ENCODE results near the gene LPP.
A peak's percentile ranks its signal among the peaks of the same experiment; 100 is the strongest.

LPP gene

DNA sequence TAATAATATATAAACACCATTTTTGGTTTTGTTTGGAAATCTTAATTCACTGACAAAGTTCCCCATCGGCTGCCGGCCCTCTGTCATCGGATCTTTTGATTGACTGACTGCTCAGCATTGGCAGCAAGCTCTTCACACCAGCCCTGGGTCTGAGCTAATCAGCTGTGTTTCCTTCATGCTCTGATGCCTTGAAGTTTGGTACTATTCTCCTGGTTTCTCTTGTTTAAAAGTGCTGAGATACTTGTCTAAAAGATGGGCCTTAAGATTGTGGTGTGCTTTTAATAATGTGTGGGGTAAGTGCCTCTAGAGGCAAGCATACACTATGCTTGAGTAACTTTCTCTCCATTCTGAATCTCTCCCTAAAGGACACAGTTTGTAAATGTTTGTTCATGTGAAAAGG is 602.3 kb downstream of the LPP start:
- Histone ChIP-seq H3K9ac (ENCODE audit: low read length) (no peak overlapping the region), H3K4me3 (ENCODE audit: low read length) (no peak overlapping the region), H3K36me3 (ENCODE audit: control insufficient read depth, insufficient read depth, low read length, severe bottlenecking) (peaks cover 9% of the 10 kb centered on the region), H3K27me3 (replicated peaks; ENCODE audit: control insufficient read depth, insufficient read depth, low read length) (no peaks in the 10 kb centered on the region), H3K9me3 (ENCODE audit: control insufficient read depth, low read length) (no peaks in the 10 kb centered on the region), H3K4me1 (ENCODE audit: control insufficient read depth, insufficient read depth, low read length) (no peaks in the 10 kb centered on the region)
- DNase-seq (ENCODE audit: low read depth): no peak

DNA sequence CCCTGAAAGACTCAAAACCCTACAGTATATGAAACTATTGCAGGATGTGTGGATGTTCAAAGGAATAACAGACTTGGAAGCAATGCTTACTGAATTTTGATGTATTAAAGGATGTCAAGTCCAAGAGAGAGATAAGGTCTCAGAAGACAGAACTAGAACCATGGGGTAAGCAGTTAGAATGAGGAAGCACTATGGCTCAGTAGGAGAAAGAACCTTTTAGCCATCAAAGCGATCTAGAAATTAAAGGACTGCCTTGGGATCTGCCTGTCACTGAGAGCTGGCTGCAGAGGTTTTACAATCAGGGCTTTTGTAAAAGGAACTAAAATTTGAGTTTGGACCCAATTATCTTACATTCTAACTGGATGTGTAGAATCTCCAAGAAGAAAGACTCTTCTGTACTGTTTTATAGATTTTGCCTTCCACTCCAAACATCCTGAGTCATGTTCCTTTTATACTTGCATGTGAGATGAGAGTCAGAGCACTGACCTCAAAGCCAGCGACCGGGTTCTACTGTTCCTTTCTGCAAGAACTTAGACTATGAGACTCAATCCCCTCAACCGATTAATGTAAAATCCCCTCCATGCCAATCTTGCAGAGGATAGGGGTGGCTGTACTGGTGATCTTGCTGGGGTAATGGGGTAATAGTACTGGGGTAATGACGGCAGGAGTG is 605.5 kb downstream of the LPP start:
- H3K27me3 ChIP-seq (replicated peaks; ENCODE audit: control insufficient read depth, insufficient read depth, low read length): no peaks in the 10 kb centered on the region
- no peaks in the 10 kb centered on the region for H3K9me3 ChIP-seq (ENCODE audit: control insufficient read depth, low read length)
- peaks cover 9% of the 10 kb centered on the region for H3K36me3 ChIP-seq (ENCODE audit: control insufficient read depth, insufficient read depth, low read length, severe bottlenecking)
- H3K9ac ChIP-seq (ENCODE audit: low read length): no peak overlapping the region
- no peak overlapping the region for H3K4me3 ChIP-seq (ENCODE audit: low read length)
- H3K4me1 ChIP-seq (ENCODE audit: control insufficient read depth, insufficient read depth, low read length): no peaks in the 10 kb centered on the region
- DNase-seq (ENCODE audit: low read depth): no peak

DNA sequence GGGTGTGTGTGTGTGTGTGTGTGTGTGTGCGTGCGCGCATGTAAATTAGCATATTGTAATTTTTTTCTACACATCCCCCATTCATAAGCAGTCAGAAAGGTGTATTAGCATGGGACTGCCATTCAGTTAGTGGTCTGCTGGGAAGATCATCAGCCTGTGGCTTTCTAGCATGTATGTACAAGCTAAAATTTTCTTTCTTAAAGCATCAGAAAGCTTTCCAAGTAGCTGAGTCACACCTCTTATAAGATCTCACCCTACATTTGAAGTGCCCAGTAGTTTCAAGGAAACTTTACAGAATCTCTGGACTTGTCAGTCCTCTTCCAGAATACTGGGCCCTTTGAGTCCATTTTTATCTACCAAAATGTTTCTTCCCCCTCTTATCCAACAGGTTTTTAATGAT is 606.5 kb downstream of the LPP start:
- Histone ChIP-seq H3K4me3 (ENCODE audit: low read length) (no peak overlapping the region), H3K9ac (ENCODE audit: low read length) (no peak overlapping the region), H3K36me3 (ENCODE audit: control insufficient read depth, insufficient read depth, low read length, severe bottlenecking) (peaks cover 9% of the 10 kb centered on the region), H3K4me1 (ENCODE audit: control insufficient read depth, insufficient read depth, low read length) (peaks cover 9% of the 10 kb centered on the region), H3K9me3 (ENCODE audit: control insufficient read depth, low read length) (no peaks in the 10 kb centered on the region), H3K27me3 (replicated peaks; ENCODE audit: control insufficient read depth, insufficient read depth, low read length) (no peaks in the 10 kb centered on the region)
- DNase-seq (ENCODE audit: low read depth): peak; percentile 19

DNA sequence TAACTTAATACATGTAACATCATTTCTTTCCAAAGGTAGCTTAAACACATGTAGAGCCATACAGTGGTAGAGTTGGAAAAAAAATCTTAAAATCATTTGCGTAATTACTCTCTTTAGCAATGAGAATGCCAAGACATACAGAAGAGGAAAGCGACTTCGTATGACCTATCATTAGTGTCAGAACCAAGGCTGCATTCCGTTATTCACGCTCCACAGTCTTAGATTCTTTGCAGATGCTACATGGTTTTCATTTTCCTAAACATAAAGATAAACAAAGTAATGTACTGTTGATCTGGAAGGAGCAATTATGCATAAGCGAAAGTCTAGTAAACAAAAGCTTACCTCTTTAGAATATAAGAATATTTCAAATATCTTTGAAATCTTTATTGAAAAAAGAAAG is 607.5 kb downstream of the LPP start:
- peaks cover 12% of the 10 kb centered on the region for H3K4me1 ChIP-seq (ENCODE audit: control insufficient read depth, insufficient read depth, low read length)
- H3K36me3 ChIP-seq (ENCODE audit: control insufficient read depth, insufficient read depth, low read length, severe bottlenecking): peaks cover 9% of the 10 kb centered on the region
- H3K4me3 ChIP-seq (ENCODE audit: low read length): no peak overlapping the region
- no peaks in the 10 kb centered on the region for H3K9me3 ChIP-seq (ENCODE audit: control insufficient read depth, low read length)
- no peak for DNase-seq (ENCODE audit: low read depth)
- H3K27me3 ChIP-seq (replicated peaks; ENCODE audit: control insufficient read depth, insufficient read depth, low read length): no peaks in the 10 kb centered on the region
- no peak overlapping the region for H3K9ac ChIP-seq (ENCODE audit: low read length)

DNA sequence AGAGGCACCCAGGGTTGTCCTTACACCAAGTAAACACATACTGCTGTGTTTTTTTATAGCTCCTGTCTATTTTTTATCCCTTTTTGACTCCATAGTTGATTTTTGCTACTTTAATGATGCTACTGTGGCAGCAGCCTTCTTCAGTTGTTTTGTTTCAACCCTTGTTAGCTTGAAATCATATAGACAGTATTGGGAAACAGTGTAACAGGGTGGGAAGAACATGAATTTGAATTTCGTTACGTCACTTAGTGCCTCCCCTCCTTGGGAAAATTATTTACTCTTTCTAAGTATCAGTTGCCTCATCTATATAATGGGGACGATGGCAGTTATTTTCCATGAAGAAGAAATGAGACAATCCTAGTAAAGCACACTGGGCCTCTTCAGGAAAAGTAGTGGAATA is 608.0 kb downstream of the LPP start:
- H3K4me3 ChIP-seq (ENCODE audit: low read length): no peak overlapping the region
- no peaks in the 10 kb centered on the region for H3K9me3 ChIP-seq (ENCODE audit: control insufficient read depth, low read length)
- H3K27me3 ChIP-seq (replicated peaks; ENCODE audit: control insufficient read depth, insufficient read depth, low read length): no peaks in the 10 kb centered on the region
- H3K36me3 ChIP-seq (ENCODE audit: control insufficient read depth, insufficient read depth, low read length, severe bottlenecking): peaks cover 9% of the 10 kb centered on the region
- H3K4me1 ChIP-seq (ENCODE audit: control insufficient read depth, insufficient read depth, low read length): peaks cover 12% of the 10 kb centered on the region
- no peak overlapping the region for H3K9ac ChIP-seq (ENCODE audit: low read length)
- no peak for DNase-seq (ENCODE audit: low read depth)

DNA sequence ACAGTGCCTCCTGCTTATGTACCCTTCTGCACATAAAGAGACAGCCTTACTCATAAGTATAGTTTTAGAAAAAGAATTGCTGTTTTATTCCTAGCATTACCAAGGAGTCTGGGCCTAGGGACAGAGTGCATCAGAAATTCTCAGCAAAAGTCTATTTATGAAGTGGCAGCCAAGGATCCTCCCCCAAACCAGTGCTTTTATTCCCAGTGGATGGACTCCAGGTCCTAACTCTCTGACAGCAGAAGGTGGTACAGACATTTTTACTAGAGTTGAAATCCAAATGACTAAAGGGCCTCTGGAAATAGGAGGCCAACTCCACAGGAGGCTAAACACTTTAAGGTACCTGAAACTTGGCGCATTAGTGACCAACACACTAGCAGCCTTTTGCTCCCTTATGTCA is 610.7 kb downstream of the LPP start:
- no peak overlapping the region for H3K4me3 ChIP-seq (ENCODE audit: low read length)
- DNase-seq (ENCODE audit: low read depth): no peak
- peaks cover 9% of the 10 kb centered on the region for H3K36me3 ChIP-seq (ENCODE audit: control insufficient read depth, insufficient read depth, low read length, severe bottlenecking)
- no peaks in the 10 kb centered on the region for H3K9me3 ChIP-seq (ENCODE audit: control insufficient read depth, low read length)
- H3K27me3 ChIP-seq (replicated peaks; ENCODE audit: control insufficient read depth, insufficient read depth, low read length): no peaks in the 10 kb centered on the region
- H3K9ac ChIP-seq (ENCODE audit: low read length): no peak overlapping the region
- peaks cover 12% of the 10 kb centered on the region for H3K4me1 ChIP-seq (ENCODE audit: control insufficient read depth, insufficient read depth, low read length)

DNA sequence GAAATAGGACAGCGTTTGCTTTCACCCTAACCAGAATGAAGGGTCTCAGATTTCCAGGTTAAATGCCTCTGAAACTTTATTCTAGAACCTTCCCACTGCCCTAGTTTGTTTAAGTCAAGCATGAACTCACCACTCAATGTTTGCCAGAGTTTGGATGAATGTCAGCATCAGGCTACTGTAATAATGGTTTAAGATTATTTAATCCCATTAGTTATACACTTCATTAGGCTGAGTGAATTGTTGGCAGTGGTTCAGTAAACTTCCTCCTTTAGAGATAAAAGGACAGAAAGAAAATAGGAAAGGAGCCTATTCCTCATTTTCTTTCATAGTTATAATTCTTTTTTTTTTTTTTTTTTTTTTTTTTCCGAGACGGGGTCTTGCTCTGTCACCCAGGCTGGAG is 615.9 kb downstream of the LPP start:
- no peak for DNase-seq (ENCODE audit: low read depth)
- Histone ChIP-seq H3K9me3 (ENCODE audit: control insufficient read depth, low read length) (no peaks in the 10 kb centered on the region), H3K36me3 (ENCODE audit: control insufficient read depth, insufficient read depth, low read length, severe bottlenecking) (no peaks in the 10 kb centered on the region), H3K4me3 (ENCODE audit: low read length) (no peak overlapping the region), H3K4me1 (ENCODE audit: control insufficient read depth, insufficient read depth, low read length) (peaks cover 8% of the 10 kb centered on the region), H3K9ac (ENCODE audit: low read length) (no peak overlapping the region), H3K27me3 (replicated peaks; ENCODE audit: control insufficient read depth, insufficient read depth, low read length) (no peaks in the 10 kb centered on the region)

DNA sequence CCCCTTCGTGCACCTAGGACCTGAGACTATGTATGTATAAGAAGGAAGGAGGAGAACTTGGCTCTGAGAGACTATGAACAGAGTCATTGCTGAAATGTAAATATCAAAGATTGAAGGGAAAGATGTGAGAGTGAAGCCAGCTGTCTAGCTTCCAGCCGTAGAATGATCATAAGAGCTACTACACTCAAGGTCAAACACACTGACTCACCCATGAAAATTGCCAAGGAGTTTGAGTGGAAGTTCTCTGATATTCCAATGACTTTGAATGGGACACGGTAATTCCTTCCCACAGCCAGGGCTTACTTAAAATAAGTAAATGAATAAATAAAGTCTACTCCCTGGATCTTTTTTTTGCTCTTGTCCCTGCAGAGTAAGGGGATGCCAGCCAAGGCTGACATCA is 618.9 kb downstream of the LPP start:
- no peaks in the 10 kb centered on the region for H3K9me3 ChIP-seq (ENCODE audit: control insufficient read depth, low read length)
- no peak overlapping the region for H3K4me3 ChIP-seq (ENCODE audit: low read length)
- no peaks in the 10 kb centered on the region for H3K27me3 ChIP-seq (replicated peaks; ENCODE audit: control insufficient read depth, insufficient read depth, low read length)
- no peak overlapping the region for H3K9ac ChIP-seq (ENCODE audit: low read length)
- H3K36me3 ChIP-seq (ENCODE audit: control insufficient read depth, insufficient read depth, low read length, severe bottlenecking): no peaks in the 10 kb centered on the region
- peaks cover 7% of the 10 kb centered on the region for H3K4me1 ChIP-seq (ENCODE audit: control insufficient read depth, insufficient read depth, low read length)
- DNase-seq (ENCODE audit: low read depth): peak; percentile 74

DNA sequence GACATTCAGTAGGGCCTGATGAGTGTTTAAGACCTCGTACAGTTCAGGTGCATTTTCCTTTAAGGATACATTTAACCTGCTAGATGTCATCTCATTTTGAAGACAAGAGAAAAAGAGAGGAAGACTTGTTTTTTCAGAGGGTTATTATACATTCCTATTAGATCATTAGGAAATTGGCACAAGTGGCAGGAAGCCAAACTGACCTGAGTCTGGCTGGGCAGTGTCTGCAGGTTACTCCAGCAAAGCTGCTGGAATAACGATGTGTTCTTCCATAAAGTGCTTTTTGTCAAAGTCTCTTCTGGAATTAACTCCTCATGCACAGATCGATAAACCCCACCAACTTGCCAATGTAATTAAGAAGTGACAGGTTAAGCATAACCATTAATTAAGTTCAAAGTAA is 621.5 kb downstream of the LPP start:
- H3K27me3 ChIP-seq (replicated peaks; ENCODE audit: control insufficient read depth, insufficient read depth, low read length): no peaks in the 10 kb centered on the region
- H3K9me3 ChIP-seq (ENCODE audit: control insufficient read depth, low read length): no peaks in the 10 kb centered on the region
- peaks cover 28% of the 10 kb centered on the region for H3K4me1 ChIP-seq (ENCODE audit: control insufficient read depth, insufficient read depth, low read length)
- no peak overlapping the region for H3K9ac ChIP-seq (ENCODE audit: low read length)
- H3K4me3 ChIP-seq (ENCODE audit: low read length): no peak overlapping the region
- no peaks in the 10 kb centered on the region for H3K36me3 ChIP-seq (ENCODE audit: control insufficient read depth, insufficient read depth, low read length, severe bottlenecking)
- no peak for DNase-seq (ENCODE audit: low read depth)

DNA sequence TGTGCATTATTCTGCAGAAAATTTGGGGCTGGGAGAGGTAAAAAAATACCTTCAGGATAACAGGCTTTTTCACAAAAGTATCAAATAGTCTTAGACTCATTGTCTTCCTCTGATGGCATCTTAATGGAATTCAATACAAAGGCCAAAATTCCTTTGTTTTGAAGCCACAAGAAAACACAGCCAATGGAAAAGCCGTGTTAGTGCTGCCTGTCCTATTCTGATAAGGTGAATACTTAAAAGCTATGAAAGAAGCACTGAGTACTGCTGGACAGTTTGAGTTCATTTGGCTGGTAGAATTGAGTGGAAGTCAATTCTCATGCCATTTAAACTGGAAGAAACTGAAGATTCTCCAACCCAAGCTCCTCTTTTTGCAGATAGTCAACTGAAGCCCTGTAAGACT is 622.5 kb downstream of the LPP start:
- Histone ChIP-seq H3K4me1 (ENCODE audit: control insufficient read depth, insufficient read depth, low read length) (peaks cover 38% of the 10 kb centered on the region), H3K4me3 (ENCODE audit: low read length) (no peak overlapping the region), H3K27me3 (replicated peaks; ENCODE audit: control insufficient read depth, insufficient read depth, low read length) (no peaks in the 10 kb centered on the region), H3K9ac (ENCODE audit: low read length) (no peak overlapping the region), H3K36me3 (ENCODE audit: control insufficient read depth, insufficient read depth, low read length, severe bottlenecking) (no peaks in the 10 kb centered on the region), H3K9me3 (ENCODE audit: control insufficient read depth, low read length) (no peaks in the 10 kb centered on the region)
- peak; percentile 42 for DNase-seq (ENCODE audit: low read depth)

DNA sequence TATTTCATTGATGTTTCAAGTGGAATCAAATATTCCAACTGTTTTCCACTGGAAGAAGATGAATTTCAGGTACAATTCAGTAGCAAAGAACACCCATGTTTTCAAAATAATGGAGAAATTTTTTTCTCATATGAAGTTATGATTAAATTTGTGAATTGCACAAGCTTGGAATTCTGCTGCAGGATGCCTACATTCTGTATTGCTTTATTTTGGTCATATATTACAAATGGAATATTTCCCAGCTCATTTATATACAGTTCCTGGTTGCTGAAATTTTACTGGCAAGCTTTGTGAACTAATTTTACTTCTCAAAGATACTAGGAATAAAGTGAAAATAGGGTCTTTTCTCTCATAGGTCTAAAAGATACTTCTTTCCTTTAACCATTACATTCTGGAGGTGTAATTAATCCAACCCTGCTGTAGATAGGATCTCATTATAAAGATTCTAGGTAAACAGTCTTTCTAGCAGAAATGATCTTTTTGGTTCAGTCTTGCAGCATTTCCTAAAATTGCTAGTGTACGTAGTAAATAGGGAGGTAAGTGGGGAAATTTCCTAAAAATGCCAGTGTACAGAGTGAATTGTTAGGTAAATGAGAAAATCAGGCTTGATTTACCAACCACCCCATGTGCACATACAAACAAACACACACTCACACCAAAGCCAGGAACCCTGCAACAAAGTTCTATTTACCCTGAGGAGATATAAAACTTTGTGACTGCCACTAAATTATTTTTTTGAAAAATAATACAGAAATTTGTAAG is 624.3 kb downstream of the LPP start:
- Histone ChIP-seq H3K27me3 (replicated peaks; ENCODE audit: control insufficient read depth, insufficient read depth, low read length) (no peaks in the 10 kb centered on the region), H3K9me3 (ENCODE audit: control insufficient read depth, low read length) (no peaks in the 10 kb centered on the region), H3K4me3 (ENCODE audit: low read length) (no peak overlapping the region), H3K9ac (ENCODE audit: low read length) (no peak overlapping the region), H3K4me1 (ENCODE audit: control insufficient read depth, insufficient read depth, low read length) (peaks cover 52% of the 10 kb centered on the region), H3K36me3 (ENCODE audit: control insufficient read depth, insufficient read depth, low read length, severe bottlenecking) (no peaks in the 10 kb centered on the region)
- DNase-seq (ENCODE audit: low read depth): no peak
